HG03064 (cell line): ENCODE data around the gene PACSIN1.

ENCODE experiments used
- ATAC-seq: cut with Tn5 transposase; IDR thresholded peaks from one replicate; pipeline ENCODE4 v1.9.1; 2021; ENCODE audit warnings: low read depth; ENCODE audit not compliant: unreplicated experiment

The PACSIN1 gene

GRCh38 chr6:34514112-34514511 lies 48.2 kb downstream of the PACSIN1 start:
- ATAC-seq = no peak

- ATAC-seq = no peak
Measured at GRCh38 chr6:34514593-34515472, 49.0 kb downstream of the PACSIN1 start.

DNA sequence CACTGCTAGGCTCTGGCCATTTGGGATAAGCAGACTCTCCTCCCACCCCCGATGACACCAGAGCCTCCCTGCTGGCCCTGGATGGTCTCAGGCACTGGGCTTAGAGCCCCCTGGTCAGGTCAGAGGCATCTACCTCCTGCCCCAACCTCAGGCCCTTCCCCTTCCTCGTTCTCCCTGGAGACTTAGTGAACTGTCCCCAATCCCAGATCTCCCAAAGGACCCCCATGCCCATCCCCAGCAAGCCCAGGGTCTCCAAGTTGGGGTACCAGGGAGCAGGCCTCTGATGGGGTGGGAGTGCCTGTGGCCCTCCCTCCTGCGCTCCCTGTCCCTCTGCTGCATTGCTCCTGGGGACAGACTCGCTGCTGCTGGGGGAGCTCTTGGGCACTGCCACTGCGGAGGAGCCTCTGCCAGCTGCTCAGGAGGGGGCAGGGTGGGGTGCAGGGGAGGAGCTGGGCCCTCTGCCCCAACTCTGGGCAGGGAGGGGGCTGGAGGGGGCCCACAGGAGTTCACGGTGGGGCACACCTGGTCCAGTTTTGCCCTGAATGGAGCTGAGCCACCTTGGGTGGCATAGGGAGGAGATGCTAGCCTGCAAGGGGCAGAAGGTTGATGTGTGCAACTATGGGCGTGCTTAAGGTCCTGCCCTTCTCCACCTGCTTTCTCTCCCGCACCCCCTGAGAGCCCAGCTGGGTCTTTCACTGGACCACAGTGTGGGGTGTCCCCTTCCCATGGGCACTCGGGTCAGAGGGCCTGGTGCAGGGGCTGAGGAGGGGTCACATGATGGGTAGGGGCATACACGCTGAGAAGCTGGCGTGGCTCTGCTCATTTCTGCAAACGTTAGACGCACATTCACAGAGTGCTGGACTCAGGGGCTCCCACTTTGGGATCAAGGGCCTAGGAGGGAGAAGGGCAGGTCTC lies 49.9 kb downstream of the PACSIN1 start:
- ATAC-seq = no peak

GRCh38 chr6:34516391-34517324 lies 50.8 kb downstream of the PACSIN1 start:
- no peak for ATAC-seq

DNA sequence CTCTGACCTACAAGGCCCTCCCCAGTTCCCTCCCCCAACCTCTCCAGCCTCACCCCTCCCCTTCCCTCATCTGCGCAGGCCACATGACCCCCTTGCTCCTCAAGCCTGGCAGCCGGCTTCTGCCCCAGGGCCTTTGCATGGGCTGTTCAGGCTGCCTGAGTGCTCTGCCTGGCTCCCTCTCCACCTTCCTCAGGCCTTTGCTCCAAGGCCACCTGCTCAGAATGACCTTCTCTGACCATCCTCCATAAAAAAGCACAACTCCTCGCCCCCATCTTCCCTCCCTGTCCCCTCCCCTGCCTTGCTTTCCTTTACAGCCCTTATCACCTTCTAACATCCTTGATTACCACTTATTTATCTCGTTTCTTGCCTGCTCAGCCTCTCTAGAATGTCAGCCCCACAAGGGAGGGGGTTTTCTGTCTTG lies 51.6 kb downstream of the PACSIN1 start:
- ATAC-seq = no peak

- ATAC-seq = no peak
Measured at GRCh38 chr6:34517966-34518365, 52.1 kb downstream of the PACSIN1 start.

DNA sequence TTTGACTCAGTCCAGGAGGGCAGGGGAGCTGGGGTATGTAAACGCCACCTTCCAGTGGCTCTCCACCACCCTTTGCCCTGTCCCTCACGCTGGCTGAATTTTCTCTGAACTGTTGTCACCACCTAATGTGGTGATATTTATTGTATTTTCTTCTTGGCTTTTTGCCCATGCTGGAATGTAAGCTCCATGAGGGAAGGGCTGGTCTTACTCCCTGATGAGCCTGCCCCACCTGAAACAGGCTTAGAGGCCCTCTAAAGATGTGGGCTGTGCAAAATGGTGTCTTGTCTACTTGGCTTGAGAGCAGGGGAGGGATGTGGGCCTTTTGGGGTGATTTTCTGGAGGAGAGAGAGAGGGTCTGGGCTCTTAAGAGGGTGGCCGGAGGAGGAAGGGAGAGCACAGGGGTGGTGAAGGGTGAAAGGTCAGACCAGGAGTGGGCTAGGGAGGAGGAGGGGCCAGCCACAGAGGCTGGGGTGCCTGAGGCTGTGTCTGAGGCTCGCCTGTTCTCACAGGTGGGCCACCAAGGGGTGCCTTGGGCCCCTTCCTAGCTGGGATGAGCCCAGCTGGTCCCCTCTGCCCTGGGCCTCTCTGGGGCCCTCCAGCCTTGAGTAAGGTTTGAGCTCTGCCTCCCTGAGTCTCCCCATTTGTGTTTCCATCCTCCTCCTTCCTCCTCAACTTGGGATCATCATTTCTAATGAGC lies 52.9 kb downstream of the PACSIN1 start:
- no peak for ATAC-seq

- ATAC-seq = no peak
Measured at GRCh38 chr6:34519971-34520644, 54.2 kb downstream of the PACSIN1 start.

- no peak for ATAC-seq
Measured at GRCh38 chr6:34520645-34521462, 55.0 kb downstream of the PACSIN1 start.

DNA sequence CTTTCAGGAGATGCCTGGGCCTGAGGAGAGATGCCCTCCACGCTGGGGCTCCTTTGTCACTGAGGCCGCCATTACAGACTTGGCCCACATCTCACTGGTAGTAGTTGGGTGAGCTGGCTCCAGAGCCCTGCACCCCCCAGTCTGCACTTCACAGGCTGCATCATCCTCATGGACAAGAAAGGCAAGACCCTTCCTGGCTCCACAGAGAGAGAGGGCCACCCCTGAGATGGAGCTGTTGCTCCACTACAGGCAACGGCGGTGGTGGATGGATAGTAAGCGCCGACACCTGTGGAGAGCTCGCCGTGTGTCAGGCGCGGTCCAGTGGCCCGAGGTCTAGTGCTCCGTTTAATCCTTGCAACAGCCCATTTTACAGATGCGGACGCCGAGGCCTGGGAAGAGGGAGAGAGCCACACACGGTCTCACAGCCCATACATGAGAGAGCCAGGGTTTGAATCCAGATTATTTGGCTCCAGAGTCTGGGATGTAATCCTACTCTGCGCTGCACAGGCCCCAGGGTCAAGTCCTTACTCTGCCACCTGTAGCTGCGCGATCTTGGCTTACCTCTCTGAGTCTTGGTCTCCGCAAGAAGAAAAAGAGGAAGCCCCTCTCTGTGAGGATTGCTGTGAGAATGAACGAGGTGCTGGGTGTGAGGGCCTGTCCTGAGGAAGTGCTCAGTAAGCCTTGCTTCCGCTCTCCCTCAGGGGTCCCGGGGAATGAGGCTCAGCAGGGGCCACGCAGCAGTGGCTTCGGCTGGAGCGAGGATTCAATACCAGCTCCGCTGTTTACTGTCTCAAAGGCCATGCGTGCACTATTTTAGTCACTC lies 55.8 kb downstream of the PACSIN1 start:
- no peak for ATAC-seq

DNA sequence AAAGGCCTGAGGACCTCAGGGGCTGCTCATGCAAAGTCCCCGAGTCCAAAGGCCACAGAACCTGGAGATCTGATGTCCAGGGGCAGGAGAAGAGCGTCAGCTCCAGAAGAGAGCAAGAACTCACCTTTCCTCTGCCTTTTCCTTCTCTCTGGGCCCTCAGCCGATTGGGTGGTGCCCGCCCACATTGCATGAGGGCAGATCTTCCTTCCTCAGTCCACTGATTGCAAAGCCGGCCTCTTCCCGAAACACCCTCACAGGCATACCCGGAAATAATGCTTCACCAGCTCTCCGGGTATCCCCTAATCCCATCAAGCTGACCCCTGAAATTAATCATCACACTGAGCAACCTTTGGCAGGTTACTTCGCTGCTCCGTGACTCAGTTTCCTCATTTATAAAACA lies 56.9 kb downstream of the PACSIN1 start:
- no peak for ATAC-seq

DNA sequence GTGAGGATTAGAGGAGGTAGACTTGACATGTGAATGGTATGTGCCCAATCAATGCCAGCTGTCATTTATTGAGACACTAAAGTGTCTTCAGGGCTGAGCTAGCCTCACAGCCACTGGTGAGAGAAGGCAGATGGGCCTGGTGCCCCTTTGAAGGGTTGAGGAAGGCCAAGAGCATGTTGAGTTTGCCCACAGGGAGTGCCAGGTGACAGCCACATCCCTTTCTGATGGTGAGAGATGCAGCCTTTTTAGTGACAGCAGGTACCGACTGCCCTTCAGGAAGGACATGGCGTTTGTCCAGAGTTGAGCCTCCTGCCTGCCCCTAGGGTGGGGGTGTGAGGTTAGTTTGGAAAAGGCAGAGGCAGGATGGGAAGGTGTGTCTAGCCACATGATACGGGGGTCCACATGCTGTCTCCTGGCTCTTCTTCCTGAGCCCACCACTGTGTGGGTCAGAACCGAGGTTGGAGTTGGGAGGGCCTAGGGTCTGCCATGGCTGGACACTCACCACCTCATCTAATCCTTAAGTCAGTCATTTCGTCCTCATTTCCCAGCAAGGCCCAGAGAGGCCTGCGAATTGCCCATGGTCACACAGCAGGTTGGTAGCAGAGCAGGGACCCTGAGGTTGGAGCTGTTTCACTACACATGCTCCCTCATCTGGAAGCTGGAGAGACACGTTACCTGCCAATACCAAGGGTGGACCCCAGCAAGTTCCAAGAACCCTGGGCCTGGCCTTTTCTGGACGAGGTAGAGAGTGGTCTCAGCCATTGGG lies 57.7 kb downstream of the PACSIN1 start:
- ATAC-seq = no peak

DNA sequence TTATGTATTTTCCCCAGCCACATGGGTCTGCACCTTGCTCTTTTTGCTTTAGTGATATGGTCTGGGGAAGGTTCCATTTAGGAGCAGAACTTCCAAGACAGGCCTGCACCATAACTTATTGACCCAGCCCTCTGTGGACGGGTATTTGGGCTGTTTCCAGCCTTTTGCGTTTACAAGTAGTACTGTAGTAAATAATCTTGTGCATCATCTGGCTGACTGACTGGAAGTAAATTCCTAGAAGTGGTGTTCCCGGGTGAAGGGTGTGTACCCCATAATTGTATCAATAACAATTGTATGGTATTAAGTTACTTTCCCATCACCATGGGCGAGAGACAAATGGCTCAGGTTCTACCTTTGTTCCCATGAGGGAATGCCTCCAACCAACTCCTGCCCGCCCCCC lies 58.6 kb downstream of the PACSIN1 start:
- no peak for ATAC-seq

DNA sequence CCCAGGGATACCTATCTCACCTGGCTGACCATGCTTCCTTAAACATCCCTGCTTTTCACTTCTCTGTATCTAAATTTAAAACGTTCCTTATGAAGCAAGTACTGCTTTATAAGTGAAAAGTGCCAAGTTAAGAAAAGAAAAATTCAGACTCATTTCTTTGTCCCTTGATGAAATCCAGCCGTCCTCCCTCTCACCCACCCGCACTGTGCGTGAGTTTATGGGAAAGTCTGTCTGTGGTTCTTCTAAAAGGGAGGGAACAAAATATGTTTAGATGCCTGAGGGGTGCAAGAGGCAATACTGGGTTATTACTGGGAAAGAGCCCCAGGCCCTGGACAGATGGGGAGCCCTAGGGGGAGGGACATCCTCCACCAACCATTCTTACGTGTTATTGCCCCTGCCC lies 59.1 kb downstream of the PACSIN1 start:
- no peak for ATAC-seq

DNA sequence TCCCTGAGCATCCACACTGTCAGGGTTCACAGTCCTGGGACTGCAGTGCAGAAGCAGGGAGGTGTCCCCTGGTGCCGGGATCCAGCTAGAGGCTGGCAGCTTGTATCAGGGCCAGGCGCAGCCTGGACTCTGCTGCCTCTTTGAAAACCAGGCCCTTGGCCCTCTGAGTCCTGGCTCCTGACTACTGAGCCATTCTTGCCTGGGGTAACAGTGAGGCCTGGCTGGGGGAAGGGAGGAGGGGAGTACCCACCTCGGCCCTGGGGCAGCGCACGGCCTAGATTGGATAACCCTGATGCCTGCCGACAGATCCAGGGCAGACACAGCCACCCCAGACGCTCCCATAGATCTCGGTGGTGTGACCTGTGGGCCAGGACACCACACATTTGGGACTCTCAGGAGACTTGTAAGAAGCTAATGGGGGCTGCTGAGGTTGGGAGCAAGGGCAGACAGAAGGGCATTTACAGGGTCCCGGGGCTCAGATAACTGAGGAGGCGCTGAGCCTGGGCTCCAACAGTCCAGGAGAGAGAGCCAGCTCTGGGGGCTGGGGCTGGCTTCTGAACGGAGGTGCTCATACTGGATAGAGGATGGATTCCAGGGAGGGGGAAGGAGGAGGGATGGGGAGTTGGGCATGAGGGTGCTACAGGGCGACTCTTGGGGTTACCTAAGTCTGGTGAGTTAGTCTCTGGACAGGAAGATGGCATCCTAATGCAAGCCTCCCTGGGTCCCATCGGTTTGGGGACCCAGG lies 59.7 kb downstream of the PACSIN1 start:
- no peak for ATAC-seq
